Neural cell (in vitro differentiated cells): Measurements from ENCODE around the gene BMPR1B. TPM values are rescaled to one million over a fixed set of nuclear protein-coding genes. Genes with fewer than 3 reads are reported as not detected.

ENCODE experiments used
- H2AFZ ChIP-seq: fragments of 200-600, 300-800 bp; sonication (generic), shearing (Covaris generic); 2 replicates; pipeline ENCODE4 v1.6.0; 2014; ENCODE audit warnings: low read depth, mild to moderate bottlenecking, antibody characterized with exemption, low read length, moderate library complexity
- H3F3A ChIP-seq: fragments of 200-600 bp; shearing (Covaris generic); 2 replicates; pipeline ENCODE4 v1.6.1; 2016; ENCODE audit warnings: mild to moderate bottlenecking, moderate library complexity, mixed read lengths, antibody characterized with exemption, low read length; ENCODE audit not compliant: insufficient read depth, poor library complexity, severe bottlenecking
- H3K27ac ChIP-seq: fragments of 200-600, 300-800 bp; sonication (generic), shearing (Covaris generic); 2 replicates; pipeline ENCODE4 v1.5.1; 2014; ENCODE audit warnings: mild to moderate bottlenecking, low read length, moderate library complexity
- H3K27me3 ChIP-seq: fragments of 300-800, 200-600 bp; sonication (generic), shearing (Covaris generic); 2 replicates; pipeline ENCODE4 v1.6.0; 2014; ENCODE audit warnings: mild to moderate bottlenecking, low read depth, low read length, moderate library complexity; ENCODE audit not compliant: insufficient read depth
- H3K36me3 ChIP-seq: fragments of 300-800, 200-600 bp; sonication (generic), shearing (Covaris generic); 2 replicates; pipeline ENCODE4 v1.5.1; 2014; ENCODE audit warnings: mild to moderate bottlenecking, antibody characterized with exemption, low read length, moderate library complexity; ENCODE audit not compliant: insufficient read depth
- H3K4me2 ChIP-seq: fragments of 300-800, 200-600 bp; sonication (generic), shearing (Covaris generic); 2 replicates; pipeline ENCODE4 v1.6.0; 2014; ENCODE audit warnings: mild to moderate bottlenecking, low read length
- H3K4me3 ChIP-seq: fragments of 300-800, 200-600 bp; sonication (generic), shearing (Covaris generic); 2 replicates; pipeline ENCODE4 v1.5.1; 2014; ENCODE audit warnings: mild to moderate bottlenecking, low read length, moderate library complexity
- H3K79me2 ChIP-seq: fragments of 200-600 bp; shearing (Covaris generic); replicated peaks from 2 replicates; pipeline ENCODE4 v1.6.0; 2014; ENCODE audit warnings: mild to moderate bottlenecking, low read length, moderate library complexity; ENCODE audit not compliant: insufficient read depth
- H3K9ac ChIP-seq: fragments of 300-800, 200-600 bp; sonication (generic), shearing (Covaris generic); 2 replicates; pipeline ENCODE4 v1.6.1; 2016; ENCODE audit warnings: mild to moderate bottlenecking, low read length, mixed read lengths
- H3K9me2 ChIP-seq: fragments of 200-600 bp; shearing (Covaris generic); 2 replicates; pipeline ENCODE4 v1.6.1; 2016; ENCODE audit warnings: mild to moderate bottlenecking, low read length, mixed read lengths; ENCODE audit not compliant: insufficient read depth
- H3K9me3 ChIP-seq: fragments of 200-600, 300-800 bp; sonication (generic), shearing (Covaris generic); 2 replicates; pipeline ENCODE4 v1.6.1; 2016; ENCODE audit warnings: mild to moderate bottlenecking, mixed run types, low read length, moderate library complexity, mixed read lengths
- H4K20me1 ChIP-seq: fragments of 200-600 bp; shearing (Covaris generic); 2 replicates; pipeline ENCODE4 v1.6.1; 2016; ENCODE audit warnings: mild to moderate bottlenecking, mixed run types; ENCODE audit not compliant: insufficient read depth
- CTCF ChIP-seq: fragments of 450-650 bp; IDR thresholded peaks from 2 replicates; pipeline ENCODE4 v1.5.1; 2014; ENCODE audit warnings: antibody characterized with exemption, mild to moderate bottlenecking, moderate library complexity; ENCODE audit not compliant: poor library complexity, severe bottlenecking
- EP300 ChIP-seq: fragments of 450-650 bp; conservative IDR thresholded peaks from 2 replicates; pipeline ENCODE4 v1.6.1; 2014; ENCODE audit warnings: antibody characterized with exemption, mild to moderate bottlenecking, moderate library complexity; ENCODE audit not compliant: poor library complexity, severe bottlenecking
- EZH2 ChIP-seq: fragments of 200-600, 300-800 bp; shearing (Covaris generic), sonication (generic); IDR thresholded peaks from 2 replicates; pipeline ENCODE4 v1.6.1; 2014; ENCODE audit warnings: antibody characterized with exemption, low read length, borderline replicate concordance, mild to moderate bottlenecking; ENCODE audit not compliant: insufficient read depth, poor library complexity, severe bottlenecking
- MXI1 ChIP-seq: fragments of 450-650 bp; conservative IDR thresholded peaks from 2 replicates; pipeline ENCODE4 v1.6.1; 2014; ENCODE audit warnings: antibody characterized with exemption, mild to moderate bottlenecking; ENCODE audit not compliant: poor library complexity, severe bottlenecking
- POLR2AphosphoS5 ChIP-seq: IDR thresholded peaks from 2 replicates; pipeline ENCODE4 v1.6.1; 2012
- RAD21 ChIP-seq: fragments of 450-650 bp; conservative IDR thresholded peaks from 2 replicates; pipeline ENCODE4 v1.6.1; 2014; ENCODE audit warnings: antibody characterized with exemption, mild to moderate bottlenecking, moderate library complexity
- REST ChIP-seq: IDR thresholded peaks from 2 replicates; pipeline ENCODE4 v1.6.1; 2012; ENCODE audit warnings: borderline replicate concordance
- SMC3 ChIP-seq: fragments of 450-650 bp; conservative IDR thresholded peaks from 2 replicates; pipeline ENCODE4 v1.6.1; 2014; ENCODE audit warnings: antibody characterized with exemption, mild to moderate bottlenecking, moderate library complexity; ENCODE audit not compliant: poor library complexity
- TAF1 ChIP-seq: IDR thresholded peaks from 2 replicates; pipeline ENCODE4 v1.6.1; 2012; ENCODE audit warnings: low read depth
- polyA plus RNA-seq: library from polyadenylated mRNA; depleted of rRNA; stranded (reverse); fragments of >200 nt; gene quantifications from 2 replicates; pipeline ENCODE4 v1.2.3, GENCODE V29; 2014

The BMPR1B gene
- polyA plus RNA-seq, 1 donor from 2014 or later = 1.6 TPM

DNA sequence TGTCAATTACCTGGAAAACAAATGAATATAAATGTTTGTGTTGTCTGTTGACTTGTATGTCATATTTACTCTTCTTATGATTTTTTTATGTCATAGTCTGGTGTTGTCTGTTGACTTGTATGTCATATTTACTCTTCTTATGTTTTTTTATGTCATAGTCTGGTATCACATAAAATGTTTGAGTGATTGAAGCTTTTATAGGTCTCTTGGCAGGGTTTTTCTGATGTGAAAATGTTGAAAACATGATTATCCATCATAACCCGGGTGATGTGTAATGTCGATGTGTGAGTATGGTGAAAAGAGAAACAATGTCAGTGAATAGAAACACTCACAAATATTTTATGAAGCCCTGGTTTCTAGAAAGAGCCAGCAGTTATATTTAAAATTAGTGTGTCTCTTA, 335.7 kb downstream of the BMPR1B start:
- TF ChIP-seq POLR2AphosphoS5 = peak; percentile 83
- no peak for TF ChIP-seq SMC3
- TF ChIP-seq EP300 = peak; percentile 97
- no peak for TF ChIP-seq CTCF
- H3K9me3 ChIP-seq = no peaks in the 10 kb centered on the region
- no peak overlapping the region for H3K9ac ChIP-seq
- H3K4me3 ChIP-seq = no peak overlapping the region
- no peaks in the 10 kb centered on the region for H3F3A ChIP-seq
- no peak overlapping the region for H2AFZ ChIP-seq
- no peaks in the 10 kb centered on the region for H3K79me2 ChIP-seq
- no peak overlapping the region for H3K27ac ChIP-seq
- no peaks in the 10 kb centered on the region for H3K9me2 ChIP-seq
- no peaks in the 10 kb centered on the region for H3K36me3 ChIP-seq
- H3K4me2 ChIP-seq = no peak overlapping the region
- H4K20me1 ChIP-seq = no peaks in the 10 kb centered on the region
- no peaks in the 10 kb centered on the region for H3K27me3 ChIP-seq

DNA sequence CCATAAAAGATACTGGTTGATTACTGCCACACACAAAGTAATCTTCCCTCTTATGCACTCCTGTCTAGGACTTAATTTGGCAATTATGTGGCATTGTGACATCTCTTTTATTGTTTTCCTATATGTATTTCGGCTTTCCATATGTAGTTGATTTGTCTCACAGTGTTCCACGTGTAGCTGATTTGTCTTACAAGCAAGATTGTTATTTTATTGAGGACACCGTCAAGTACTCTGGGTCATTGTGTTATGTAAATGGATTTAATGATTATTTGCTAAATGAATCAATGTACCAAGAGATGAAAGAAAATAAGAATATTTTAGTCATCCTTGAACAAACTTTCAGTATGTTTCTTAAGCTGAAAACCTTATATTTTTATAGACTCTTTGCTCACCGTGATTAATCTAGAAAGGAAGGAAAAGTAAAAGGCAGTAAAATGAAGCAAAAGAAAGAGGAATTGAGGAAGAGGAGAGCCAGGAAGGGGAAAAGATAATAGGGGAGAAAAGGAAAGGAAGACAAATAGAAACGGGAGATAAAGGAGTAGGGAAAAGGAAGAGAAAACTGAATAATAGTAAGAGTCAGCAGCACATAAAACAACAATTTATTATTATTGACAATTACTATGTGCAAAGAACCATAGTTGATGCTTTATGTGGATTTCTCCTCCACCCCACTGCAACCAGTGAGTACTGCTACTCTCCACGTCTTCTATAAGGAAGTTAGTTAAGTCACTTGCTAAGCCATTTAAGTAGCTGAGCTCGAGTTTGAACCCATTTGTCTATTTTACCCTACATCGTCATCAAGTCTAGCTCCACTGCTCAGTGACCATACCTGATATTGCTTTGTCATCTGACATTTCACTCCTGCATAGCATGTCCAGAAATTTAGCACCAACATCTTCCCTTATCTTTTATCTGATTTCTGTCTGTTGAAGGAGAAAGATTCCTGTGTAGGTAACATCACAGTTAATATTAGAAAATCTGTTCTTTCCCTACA, 336.5 kb downstream of the BMPR1B start:
- no peak overlapping the region for H3K4me2 ChIP-seq
- no peak overlapping the region for H3K9ac ChIP-seq
- no peaks in the 10 kb centered on the region for H3K36me3 ChIP-seq
- no peak overlapping the region for H3K27ac ChIP-seq
- TF ChIP-seq CTCF (no peak), SMC3 (no peak), POLR2AphosphoS5 (no peak), EZH2 (no peak), EP300 (no peak), RAD21 (no peak), MXI1 (no peak), TAF1 (no peak), REST (no peak)
- H3K9me3 ChIP-seq = no peaks in the 10 kb centered on the region
- no peaks in the 10 kb centered on the region for H4K20me1 ChIP-seq
- H3K27me3 ChIP-seq = no peaks in the 10 kb centered on the region
- no peak overlapping the region for H2AFZ ChIP-seq
- H3K79me2 ChIP-seq = no peaks in the 10 kb centered on the region
- H3K9me2 ChIP-seq = no peaks in the 10 kb centered on the region
- no peaks in the 10 kb centered on the region for H3F3A ChIP-seq
- no peak overlapping the region for H3K4me3 ChIP-seq
